Neural progenitor cell (in vitro differentiated cells): ENCODE measurements around the gene SLC16A12.

Experiments used
- CTCF ChIP-seq: fragments of 200-600 bp; sonication (generic); IDR thresholded peaks from 2 replicates; pipeline ENCODE4 v1.5.1; 2017; ENCODE audit warnings: antibody characterized with exemption, mild to moderate bottlenecking
- EZH2 ChIP-seq: fragments of 200-600 bp; sonication (generic); IDR thresholded peaks from 2 replicates; pipeline ENCODE4 v1.6.1; 2017; ENCODE audit warnings: antibody characterized with exemption, mild to moderate bottlenecking, moderate library complexity

- TF ChIP-seq CTCF (no peak), EZH2 (no peak)
These were observed 15.1 kb upstream of the SLC16A12 start for GRCh38 chr10:89550509-89550908.
